Fibroblast of pulmonary artery (primary cell): ENCODE data around the gene CDH3.

Source experiments
- DNase-seq: peaks from one replicate; pipeline ENCODE4 v3.0.0-alpha.2; 2010; ENCODE audit warnings: low read depth
- H3K4me3 ChIP-seq: replicated peaks from 2 replicates; pipeline ENCODE4 v1.5.1; 2011; ENCODE audit warnings: low read depth, mild to moderate bottlenecking, control low read depth, low read length, moderate library complexity
- CTCF ChIP-seq: IDR thresholded peaks from 2 replicates; pipeline ENCODE4 v1.5.1; 2011; ENCODE audit warnings: mild to moderate bottlenecking, control low read depth, low read length, inconsistent platforms; ENCODE audit errors: missing control alignments

CDH3 gene

GRCh38 chr16:68676113-68676860 is 31.2 kb downstream of the CDH3 start:
- H3K4me3 ChIP-seq: no peak overlapping the region
- DNase-seq: no peak
- no peak for TF ChIP-seq CTCF

- no peak for TF ChIP-seq CTCF
- no peak for DNase-seq
- no peak overlapping the region for H3K4me3 ChIP-seq
Observed at GRCh38 chr16:68681038-68681437, 35.9 kb downstream of the CDH3 start.

- no peak for TF ChIP-seq CTCF
- no peak overlapping the region for H3K4me3 ChIP-seq
- no peak for DNase-seq
Observed at GRCh38 chr16:68685685-68686478, 40.8 kb downstream of the CDH3 start.

- no peak for DNase-seq
- H3K4me3 ChIP-seq: no peak overlapping the region
- TF ChIP-seq CTCF: no peak
Observed at GRCh38 chr16:68686905-68687304, 41.8 kb downstream of the CDH3 start.

- no peak for TF ChIP-seq CTCF
- no peak overlapping the region for H3K4me3 ChIP-seq
- DNase-seq: no peak
Observed at GRCh38 chr16:68689921-68690320, 44.8 kb downstream of the CDH3 start.

- DNase-seq: no peak
- H3K4me3 ChIP-seq: no peak overlapping the region
- no peak for TF ChIP-seq CTCF
Observed at GRCh38 chr16:68695575-68695974, 50.5 kb downstream of the CDH3 start.
